HEK293 (cell line): ENCODE results near the gene WDR17.

Experiments used
- CTCF ChIA-PET: fragments of 350-600 bp; formaldehyde crosslinking; extraction: SDS; loops from one replicate; lab custom pipeline; 2021; ENCODE audit warnings: antibody characterized with exemption; lab: Yijun Ruan, JAX
- POLR2A ChIA-PET: fragments of 300-600 bp; formaldehyde crosslinking; extraction: SDS; loops from one replicate; lab custom pipeline; 2020; ENCODE audit warnings: antibody characterized with exemption, inconsistent platforms; lab: Yijun Ruan, JAX
- H3K27ac ChIP-seq: fragments of 200-500 bp; sonication (Bioruptor generic); 2 replicates; pipeline ENCODE4 v1.5.1; 2014; ENCODE audit warnings: low read depth, low read length, control low read depth, inconsistent platforms; ENCODE audit errors: extremely low read depth
- H3K36me3 ChIP-seq, 2 experiments: fragments of 200-500 bp in 1 of 2; sonication (Bioruptor generic) in 1 of 2; 1 replicate in 1 of 2; 2 replicates in 1 of 2; pipeline ENCODE4 v1.5.1; 2014 to 2017; ENCODE audit warnings: inconsistent platforms in 2 of 2, low read length in 2 of 2; ENCODE audit not compliant: control insufficient read depth in 2 of 2, insufficient read depth in 1 of 2
- H3K4me1 ChIP-seq: fragments of 200-500 bp; sonication (Bioruptor generic); 2 replicates; pipeline ENCODE4 v1.5.1; 2014; ENCODE audit warnings: mild to moderate bottlenecking, low read length, inconsistent platforms; ENCODE audit not compliant: control insufficient read depth, insufficient read depth
- H3K4me3 ChIP-seq: 2 replicates; pipeline ENCODE4 v1.5.1; 2011; ENCODE audit warnings: low read depth, mild to moderate bottlenecking, control low read depth, low read length, moderate library complexity
- H3K9me3 ChIP-seq: fragments of 200-500 bp; sonication (Bioruptor generic); 2 replicates; pipeline ENCODE4 v1.5.1; 2014; ENCODE audit warnings: low read depth, low read length, inconsistent platforms; ENCODE audit not compliant: control insufficient read depth, insufficient read depth
- BCL11A ChIP-seq: fragments of 450-650 bp; formaldehyde crosslinking; IDR thresholded peaks from 2 replicates; pipeline ENCODE4 v1.5.1; 2016; ENCODE audit warnings: low read depth, missing biosample characterization, missing genetic modification characterization
- GLIS1 ChIP-seq: fragments of 450-650 bp; formaldehyde crosslinking; IDR thresholded peaks from 2 replicates; pipeline ENCODE4 v1.5.1; 2016; ENCODE audit warnings: missing biosample characterization, missing genetic modification characterization
- INSM2 ChIP-seq: fragments of 450-650 bp; formaldehyde crosslinking; IDR thresholded peaks from 2 replicates; pipeline ENCODE4 v1.5.1; 2016; ENCODE audit warnings: missing biosample characterization, missing genetic modification characterization
- OVOL3 ChIP-seq: fragments of 450-650 bp; formaldehyde crosslinking; IDR thresholded peaks from 2 replicates; pipeline ENCODE4 v1.5.1; 2016; ENCODE audit warnings: missing biosample characterization, missing genetic modification characterization
- PRDM10 ChIP-seq: fragments of 450-650 bp; formaldehyde crosslinking; IDR thresholded peaks from 2 replicates; pipeline ENCODE4 v1.5.1; 2016; ENCODE audit warnings: missing biosample characterization, missing genetic modification characterization
- SP7 ChIP-seq: fragments of 450-650 bp; formaldehyde crosslinking; IDR thresholded peaks from 2 replicates; pipeline ENCODE4 v1.5.1; 2016; ENCODE audit warnings: missing biosample characterization, missing genetic modification characterization
- ZBTB17 ChIP-seq: fragments of 450-650 bp; formaldehyde crosslinking; IDR thresholded peaks from 2 replicates; pipeline ENCODE4 v1.5.1; 2016; ENCODE audit warnings: missing biosample characterization, missing genetic modification characterization
- ZBTB21 ChIP-seq: fragments of 450-650 bp; formaldehyde crosslinking; IDR thresholded peaks from 2 replicates; pipeline ENCODE4 v1.5.1; 2017; ENCODE audit warnings: missing biosample characterization, missing genetic modification characterization
- ZBTB44 ChIP-seq: fragments of 450-650 bp; IDR thresholded peaks from 2 replicates; pipeline ENCODE4 v1.5.1; 2018; ENCODE audit warnings: missing biosample characterization, mild to moderate bottlenecking, missing genetic modification characterization
- ZBTB6 ChIP-seq: fragments of 450-650 bp; formaldehyde crosslinking; IDR thresholded peaks from 2 replicates; pipeline ENCODE4 v1.5.1; 2017; ENCODE audit warnings: missing biosample characterization, missing genetic modification characterization
- ZBTB7A ChIP-seq: fragments of 450-650 bp; formaldehyde crosslinking; IDR thresholded peaks from 2 replicates; pipeline ENCODE4 v1.5.1; 2016; ENCODE audit warnings: low read depth, missing biosample characterization, missing genetic modification characterization
- ZEB2 ChIP-seq: fragments of 450-650 bp; formaldehyde crosslinking; IDR thresholded peaks from 2 replicates; pipeline ENCODE4 v1.5.1; 2016; ENCODE audit warnings: missing biosample characterization, missing genetic modification characterization
- ZFP69B ChIP-seq: fragments of 450-650 bp; formaldehyde crosslinking; IDR thresholded peaks from 2 replicates; pipeline ENCODE4 v1.5.1; 2016; ENCODE audit warnings: missing biosample characterization, missing genetic modification characterization
- ZNF146 ChIP-seq: fragments of 450-650 bp; formaldehyde crosslinking; IDR thresholded peaks from 2 replicates; pipeline ENCODE4 v1.5.1; 2016; ENCODE audit warnings: missing biosample characterization, missing genetic modification characterization
- ZNF335 ChIP-seq: fragments of 450-650 bp; formaldehyde crosslinking; conservative IDR thresholded peaks from 2 replicates; pipeline ENCODE4 v1.5.1; 2016; ENCODE audit warnings: missing biosample characterization, missing genetic modification characterization
- ZNF366 ChIP-seq: fragments of 450-650 bp; formaldehyde crosslinking; conservative IDR thresholded peaks from 2 replicates; pipeline ENCODE4 v1.5.1; 2016; ENCODE audit warnings: missing biosample characterization, missing genetic modification characterization
- ZNF391 ChIP-seq: fragments of 450-650 bp; formaldehyde crosslinking; IDR thresholded peaks from 2 replicates; pipeline ENCODE4 v1.5.1; 2016; ENCODE audit warnings: low read depth, missing biosample characterization, missing genetic modification characterization, borderline replicate concordance
- ZNF501 ChIP-seq: fragments of 450-650 bp; formaldehyde crosslinking; IDR thresholded peaks from 2 replicates; pipeline ENCODE4 v1.5.1; 2016; ENCODE audit warnings: missing biosample characterization, missing genetic modification characterization
- ZNF514 ChIP-seq: fragments of 450-650 bp; formaldehyde crosslinking; IDR thresholded peaks from 2 replicates; pipeline ENCODE4 v1.5.1; 2016; ENCODE audit warnings: missing biosample characterization, missing genetic modification characterization
- ZNF558 ChIP-seq: fragments of 450-650 bp; formaldehyde crosslinking; IDR thresholded peaks from 2 replicates; pipeline ENCODE4 v1.5.1; 2016; ENCODE audit warnings: missing biosample characterization, missing genetic modification characterization
- ZNF600 ChIP-seq: fragments of 450-650 bp; formaldehyde crosslinking; IDR thresholded peaks from 2 replicates; pipeline ENCODE4 v1.5.1; 2016; ENCODE audit warnings: missing biosample characterization, missing genetic modification characterization
- ZNF660 ChIP-seq: fragments of 450-650 bp; IDR thresholded peaks from 2 replicates; pipeline ENCODE4 v1.5.1; 2018; ENCODE audit warnings: missing biosample characterization, mild to moderate bottlenecking, missing genetic modification characterization
- ZNF664 ChIP-seq: fragments of 450-650 bp; formaldehyde crosslinking; IDR thresholded peaks from 2 replicates; pipeline ENCODE4 v1.5.1; 2016; ENCODE audit warnings: missing biosample characterization, missing genetic modification characterization
- ZNF707 ChIP-seq: fragments of 450-650 bp; formaldehyde crosslinking; IDR thresholded peaks from 2 replicates; pipeline ENCODE4 v1.5.1; 2016; ENCODE audit warnings: missing biosample characterization, missing genetic modification characterization
- ZNF76 ChIP-seq: fragments of 450-650 bp; formaldehyde crosslinking; IDR thresholded peaks from 2 replicates; pipeline ENCODE4; 2016; ENCODE audit warnings: low read depth, missing biosample characterization, missing genetic modification characterization, borderline replicate concordance
- ZNF776 ChIP-seq: fragments of 450-650 bp; formaldehyde crosslinking; IDR thresholded peaks from 2 replicates; pipeline ENCODE4 v1.5.0; 2017; ENCODE audit warnings: missing biosample characterization, missing genetic modification characterization, borderline replicate concordance
- ZNF830 ChIP-seq: fragments of 450-650 bp; IDR thresholded peaks from 2 replicates; pipeline ENCODE4 v1.5.0; 2018; ENCODE audit warnings: missing biosample characterization, missing genetic modification characterization, low read depth, mild to moderate bottlenecking, moderate library complexity
- ZSCAN23 ChIP-seq: fragments of 450-650 bp; formaldehyde crosslinking; IDR thresholded peaks from 2 replicates; pipeline ENCODE4 v1.5.1; 2016; ENCODE audit warnings: missing biosample characterization, missing genetic modification characterization
- TF ChIP-seq, protein P1 (sequence below): fragments of 450-650 bp; formaldehyde crosslinking; IDR thresholded peaks from 2 replicates; pipeline ENCODE4 v1.5.1; 2016; ENCODE audit warnings: missing biosample characterization, missing genetic modification characterization

The WDR17 gene

DNA sequence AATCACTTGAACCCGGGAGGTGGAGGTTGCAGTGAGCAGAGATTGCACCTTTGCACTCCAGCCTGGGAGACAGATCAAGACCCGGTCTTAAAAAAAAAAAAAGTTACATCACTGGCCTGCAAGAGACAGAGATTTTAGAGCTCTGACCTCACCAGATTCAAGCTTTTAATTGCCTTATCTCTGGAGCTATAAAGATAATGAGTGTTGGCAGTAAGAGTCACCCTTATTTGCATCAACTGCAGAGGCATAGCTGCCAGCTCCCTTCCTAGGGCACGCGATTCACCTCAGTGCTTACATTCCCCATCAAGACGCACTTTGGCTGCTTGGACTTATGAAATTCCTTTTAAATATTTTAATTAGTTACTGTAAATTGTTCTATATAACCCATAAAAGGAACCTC is 142.2 kb downstream of the WDR17 start:
- peaks cover 4% of the 10 kb centered on the region; the same call in 1 of the 2 replicates for H3K4me1 ChIP-seq
- POLR2A ChIA-PET = interaction anchor here (0.6 to 1.0 kb wide), 2 partner anchors 11 to 31 kb away, joined by 3 to 6 read pairs; no protein-coding TSS in a partner anchor
- CTCF ChIA-PET = interaction anchor here (0.6 to 1.0 kb wide), 3 partner anchors 40 to 261 kb away, joined by 3 to 7 read pairs (median 3); no protein-coding TSS in a partner anchor
- no peaks in the 10 kb centered on the region for H3K36me3 ChIP-seq
- H3K9me3 ChIP-seq = no peaks in the 10 kb centered on the region
- H3K27ac ChIP-seq = no peak overlapping the region
- no peak overlapping the region for H3K4me3 ChIP-seq
- TF ChIP-seq PRDM10 (0 out of 2 replicates have a peak, but pooled peaks have one; percentile 24), GLIS1 (tag by site-specific recombination) (peak; percentile 62), ZEB2 (tag by site-specific recombination) (peak; percentile 94), INSM2 (tag by site-specific recombination) (peak; percentile 89), ZNF830 (no peak), ZNF146 (no peak), ZNF366 (tag by site-specific recombination) (peak; percentile 77), ZFP69B (tag by site-specific recombination) (no peak), ZNF660 (tag by site-specific recombination) (peak; percentile 49; the same call in 1 of the 2 replicates), ZBTB44 (tag by site-specific recombination) (peak; percentile 82; the same call in 1 of the 2 replicates), ZNF514 (no peak), ZNF776 (tag by site-specific recombination) (no peak), ZBTB6 (0 out of 2 replicates have a peak, but pooled peaks have one; percentile 16), ZNF501 (tag by site-specific recombination) (peak; percentile 68; the same call in 1 of the 2 replicates), ZNF664 (tag by site-specific recombination) (no peak), ZNF558 (tag by site-specific recombination) (peak; percentile 62; the same call in 1 of the 2 replicates), ZSCAN23 (0 out of 2 replicates have a peak, but pooled peaks have one; percentile 75), OVOL3 (tag by site-specific recombination) (0 out of 2 replicates have a peak, but pooled peaks have one; percentile 36), SP7 (tag by site-specific recombination) (peak; percentile 91), ZNF600 (tag by site-specific recombination) (0 out of 2 replicates have a peak, but pooled peaks have one; percentile 40), ZNF391 (peak; percentile 67; the same call in 1 of the 2 replicates), ZBTB21 (tag by site-specific recombination) (peak; percentile 88), ZNF76 (tag by site-specific recombination) (peak; percentile 21; the same call in 1 of the 2 replicates), ZBTB7A (tag by site-specific recombination) (0 out of 2 replicates have a peak, but pooled peaks have one; percentile 13), ZNF335 (tag by site-specific recombination) (peak; percentile 35; the same call in 1 of the 2 replicates), ZNF707 (tag by site-specific recombination) (no peak), ZBTB17 (tag by site-specific recombination) (peak; percentile 51; the same call in 1 of the 2 replicates), BCL11A (tag by site-specific recombination) (peak; percentile 95)
- TF ChIP-seq, protein P1, sequence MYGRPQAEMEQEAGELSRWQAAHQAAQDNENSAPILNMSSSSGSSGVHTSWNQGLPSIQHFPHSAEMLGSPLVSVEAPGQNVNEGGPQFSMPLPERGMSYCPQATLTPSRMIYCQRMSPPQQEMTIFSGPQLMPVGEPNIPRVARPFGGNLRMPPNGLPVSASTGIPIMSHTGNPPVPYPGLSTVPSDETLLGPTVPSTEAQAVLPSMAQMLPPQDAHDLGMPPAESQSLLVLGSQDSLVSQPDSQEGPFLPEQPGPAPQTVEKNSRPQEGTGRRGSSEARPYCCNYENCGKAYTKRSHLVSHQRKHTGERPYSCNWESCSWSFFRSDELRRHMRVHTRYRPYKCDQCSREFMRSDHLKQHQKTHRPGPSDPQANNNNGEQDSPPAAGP (tag by site-specific recombination) = 0 out of 2 replicates have a peak, but pooled peaks have one; percentile 47
